SK-N-MC (cell line): Measurements from ENCODE around the gene E2F1.

Experiments used
- EZH2 ChIP-seq: fragments of 200-600 bp; sonication (generic); IDR thresholded peaks from one replicate; pipeline ENCODE4 v1.6.1; 2017; ENCODE audit warnings: antibody characterized with exemption
- FOXP2 ChIP-seq: optimal IDR thresholded peaks from 2 replicates; pipeline ENCODE3; 2011; ENCODE audit warnings: mild to moderate bottlenecking, moderate library complexity; ENCODE audit not compliant: insufficient read depth; ENCODE audit errors: extremely low read length, control extremely low read depth
- POLR2AphosphoS5 ChIP-seq: IDR thresholded peaks from 2 replicates; pipeline ENCODE4 v1.6.1; 2012; ENCODE audit warnings: mild to moderate bottlenecking, low read depth, low read length, borderline replicate concordance

- TF ChIP-seq EZH2 (no peak), POLR2AphosphoS5 (no peak), FOXP2 (no peak)
Measured at GRCh38 chr20:33647603-33648395, 38.4 kb downstream of the E2F1 start.
